ENCODE results near the gene ZPR1. TPM values are rescaled to one million over a fixed set of nuclear protein-coding genes. Genes with fewer than 3 reads are reported as not detected.

Gene ZPR1
- total and polyA plus RNA-seq, 7 donors: 40.1 to 98.6 (median 57.0) TPM

DNA sequence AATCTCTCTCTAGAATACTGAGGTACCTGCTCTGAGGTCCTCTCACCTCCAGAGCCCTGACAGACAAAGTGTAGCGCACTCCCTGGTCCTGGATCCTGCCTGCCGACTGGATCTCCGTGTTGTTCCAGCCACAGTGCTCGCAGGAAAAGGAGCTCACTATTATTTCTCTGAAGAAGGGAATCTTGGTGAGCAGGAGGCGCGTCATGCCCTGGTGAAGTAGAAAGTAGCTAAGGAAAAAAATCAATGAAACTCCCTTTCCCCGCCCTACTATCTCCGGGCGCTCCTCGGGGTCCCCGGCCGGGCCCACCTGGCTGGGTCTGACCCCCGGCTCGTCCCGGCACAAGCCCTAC is 412 bp downstream of the ZPR1 start:
- Histone ChIP-seq H3K4me3 (peak overlapping the region; percentile 98), H3K9me3 (no peaks in the 10 kb centered on the region), H3K27me3 (ENCODE audit: insufficient read depth in 3 of 3, low read length in 2 of 3) (no peaks in the 10 kb centered on the region), H3K27ac (peak overlapping the region; percentile 87), H3K4me1 (peaks cover 10% of the 10 kb centered on the region), H3K36me3 (ENCODE audit: insufficient read depth in 1 of 2, low read depth in 1 of 2) (peaks cover 19 to 45% of the 10 kb centered on the region in 2 donors)
- DNase-seq (no peak), ATAC-seq (peak in 2 of 4 donors; percentile 2)
- WGBS, 3 donors: 0 to 1% (median 1%) methylated on average over 15 of the region's 15 CpGs
- TF ChIP-seq, protein P1, sequence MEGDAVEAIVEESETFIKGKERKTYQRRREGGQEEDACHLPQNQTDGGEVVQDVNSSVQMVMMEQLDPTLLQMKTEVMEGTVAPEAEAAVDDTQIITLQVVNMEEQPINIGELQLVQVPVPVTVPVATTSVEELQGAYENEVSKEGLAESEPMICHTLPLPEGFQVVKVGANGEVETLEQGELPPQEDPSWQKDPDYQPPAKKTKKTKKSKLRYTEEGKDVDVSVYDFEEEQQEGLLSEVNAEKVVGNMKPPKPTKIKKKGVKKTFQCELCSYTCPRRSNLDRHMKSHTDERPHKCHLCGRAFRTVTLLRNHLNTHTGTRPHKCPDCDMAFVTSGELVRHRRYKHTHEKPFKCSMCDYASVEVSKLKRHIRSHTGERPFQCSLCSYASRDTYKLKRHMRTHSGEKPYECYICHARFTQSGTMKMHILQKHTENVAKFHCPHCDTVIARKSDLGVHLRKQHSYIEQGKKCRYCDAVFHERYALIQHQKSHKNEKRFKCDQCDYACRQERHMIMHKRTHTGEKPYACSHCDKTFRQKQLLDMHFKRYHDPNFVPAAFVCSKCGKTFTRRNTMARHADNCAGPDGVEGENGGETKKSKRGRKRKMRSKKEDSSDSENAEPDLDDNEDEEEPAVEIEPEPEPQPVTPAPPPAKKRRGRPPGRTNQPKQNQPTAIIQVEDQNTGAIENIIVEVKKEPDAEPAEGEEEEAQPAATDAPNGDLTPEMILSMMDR (IDR thresholded peaks at IDR 0.05): no peak
- intact Hi-C loops (cut with DNase I): loop anchor here in 1 of 2 donors (5.0 kb wide), 1 partner anchor 440 kb away; no protein-coding TSS in a partner anchor

DNA sequence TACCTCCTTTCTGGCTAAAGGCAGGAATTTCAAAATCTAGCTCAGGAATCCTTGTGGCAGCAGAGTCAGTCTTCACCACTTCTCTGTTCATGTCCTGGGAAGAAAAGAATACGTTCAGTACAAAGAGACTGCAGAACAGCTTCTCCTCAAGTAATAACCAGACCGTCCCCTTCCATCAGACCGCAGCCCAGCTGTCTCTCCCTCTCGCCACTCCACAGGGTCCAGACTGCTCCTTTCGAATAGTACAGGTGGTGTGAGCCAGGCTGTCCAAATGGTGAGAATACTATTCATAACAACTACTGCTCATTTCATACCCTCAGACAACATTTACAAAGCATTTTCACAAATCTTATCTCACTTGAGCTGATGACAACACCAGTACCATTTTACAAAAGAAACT is 857 bp downstream of the ZPR1 start:
- intact Hi-C loops (cut with DNase I): loop anchor here in 1 of 2 donors (5.0 kb wide), 1 partner anchor 440 kb away; no protein-coding TSS in a partner anchor

DNA sequence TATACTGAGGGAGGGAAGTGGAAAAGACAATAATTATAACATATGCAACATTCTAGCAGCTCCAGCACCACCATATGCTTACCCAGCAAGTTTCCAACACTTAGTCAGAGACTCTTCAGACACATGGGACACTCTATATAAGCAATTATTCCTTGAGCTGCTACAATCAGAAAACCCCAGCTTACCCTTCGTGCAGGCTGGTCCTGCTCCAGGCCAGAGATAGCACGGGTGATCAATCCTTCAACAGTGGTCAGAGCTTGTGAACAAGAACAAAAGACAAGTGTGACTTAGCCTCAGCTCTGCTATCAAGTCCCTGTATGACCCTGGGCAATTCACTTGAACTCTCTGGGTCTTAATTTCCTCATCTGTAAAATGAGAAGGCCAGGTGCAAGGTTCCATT is 1.5 kb downstream of the ZPR1 start:
- no peak for ATAC-seq
- Histone ChIP-seq H3K4me3 (peak overlapping the region; percentile 98), H3K36me3 (ENCODE audit: insufficient read depth in 1 of 2, low read depth in 1 of 2) (peaks cover 23 to 56% of the 10 kb centered on the region in 2 donors), H3K9me3 (no peaks in the 10 kb centered on the region), H3K27ac (no peak overlapping the region), H3K27me3 (ENCODE audit: insufficient read depth in 3 of 3, low read length in 2 of 3) (no peaks in the 10 kb centered on the region), H3K4me1 (peaks cover 10% of the 10 kb centered on the region)
- DNase-seq: no peak
- TF ChIP-seq, protein P1 (IDR thresholded peaks at IDR 0.05): no peak
- intact Hi-C loops (cut with DNase I): loop anchor here in 1 of 2 donors (5.0 kb wide), 1 partner anchor 441 kb away; no protein-coding TSS in a partner anchor
- WGBS, 3 donors: 77 to 80% (median 79%) methylated on average over 2 of the region's 2 CpGs

More for the DNA sequence above, 857 bp downstream of the ZPR1 start:
- Histone ChIP-seq H3K4me1 (peaks cover 10% of the 10 kb centered on the region), H3K9me3 (no peaks in the 10 kb centered on the region), H3K4me3 (peak overlapping the region; percentile 98), H3K27ac (peak overlapping the region; percentile 87), H3K36me3 (ENCODE audit: insufficient read depth in 1 of 2, low read depth in 1 of 2) (peaks cover 22 to 49% of the 10 kb centered on the region in 2 donors), H3K27me3 (ENCODE audit: insufficient read depth in 3 of 3, low read length in 2 of 3) (no peaks in the 10 kb centered on the region)
- 46 to 49% (median 46%) methylated on average over 5 of the region's 5 CpGs for WGBS, 3 donors
- ATAC-seq (no peak), DNase-seq (no peak)
- TF ChIP-seq, protein P1 (IDR thresholded peaks at IDR 0.05): no peak

DNA sequence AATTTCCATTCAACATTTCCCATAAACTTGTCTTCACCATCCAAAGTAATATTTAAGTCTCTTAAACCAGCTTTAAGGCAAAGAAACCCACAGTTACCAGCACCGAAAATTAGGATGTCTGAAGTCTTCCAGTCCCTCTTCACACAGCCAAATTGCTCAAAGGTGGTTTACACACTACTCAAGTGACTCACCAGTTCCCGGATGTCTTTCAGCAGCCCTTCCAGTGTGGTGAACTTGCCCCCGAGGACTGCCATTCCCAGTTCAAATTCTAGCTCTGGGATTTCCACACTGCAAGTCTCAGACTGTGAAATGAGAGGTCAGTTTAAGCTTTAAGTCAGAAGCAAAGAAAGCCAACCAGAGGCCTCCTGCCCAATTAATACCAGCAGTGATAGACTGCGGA is 5.1 kb downstream of the ZPR1 start:
- Histone ChIP-seq H3K4me3 (no peak overlapping the region), H3K9me3 (no peaks in the 10 kb centered on the region), H3K4me1 (peaks cover 10% of the 10 kb centered on the region), H3K36me3 (ENCODE audit: insufficient read depth in 1 of 2, low read depth in 1 of 2) (peaks cover 26 to 92% of the 10 kb centered on the region in 2 donors), H3K27me3 (ENCODE audit: insufficient read depth in 3 of 3, low read length in 2 of 3) (no peaks in the 10 kb centered on the region), H3K27ac (no peak overlapping the region)
- no peak for DNase-seq
- TF ChIP-seq, protein P1 (IDR thresholded peaks at IDR 0.05): no peak
- 91 to 93% (median 92%) methylated on average over 4 of the region's 4 CpGs for WGBS, 3 donors
- intact Hi-C loops (cut with DNase I): no loop called here
- ATAC-seq: peak in 1 of 4 donors; percentile 36

DNA sequence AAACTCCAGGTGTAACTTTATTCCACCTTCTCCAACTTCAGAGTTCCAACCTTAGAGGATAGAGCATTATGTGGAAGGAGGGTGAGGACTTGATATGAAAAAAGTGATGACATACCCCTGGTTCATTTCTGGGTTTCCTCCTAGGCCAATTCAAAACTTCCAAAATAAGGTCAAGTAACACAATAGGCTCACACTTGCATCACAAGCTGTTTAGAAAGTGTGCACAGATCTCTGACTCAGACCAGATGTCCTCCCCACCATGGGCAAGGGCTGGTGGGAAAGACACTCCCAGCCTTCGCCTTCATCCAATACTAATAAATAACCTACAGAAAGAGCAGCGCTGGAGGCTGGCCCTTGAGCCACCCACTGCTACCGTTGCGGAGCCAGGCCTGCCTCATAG is 9.3 kb downstream of the ZPR1 start:
- 96 to 97% (median 96%) methylated on average over 4 of the region's 4 CpGs for WGBS, 3 donors
- Histone ChIP-seq H3K4me3 (no peak overlapping the region), H3K27ac (no peak overlapping the region), H3K27me3 (ENCODE audit: insufficient read depth in 3 of 3, low read length in 2 of 3) (no peaks in the 10 kb centered on the region), H3K36me3 (ENCODE audit: insufficient read depth in 1 of 2, low read depth in 1 of 2) (peaks cover 14 to 78% of the 10 kb centered on the region in 2 donors), H3K4me1 (peaks cover 3% of the 10 kb centered on the region), H3K9me3 (no peaks in the 10 kb centered on the region)
- TF ChIP-seq, protein P1 (IDR thresholded peaks at IDR 0.05): no peak
- ATAC-seq: no peak
- intact Hi-C loops (cut with DNase I): no loop called here
- DNase-seq: no peak

Measured in psoas muscle (tissue), 8 donors.